ENCODE measurements around the gene SLC7A5. TPM values are rescaled to one million over a fixed set of nuclear protein-coding genes. Genes with fewer than 3 reads are reported as not detected.
A peak's percentile ranks its signal among the peaks of the same experiment; 100 is the strongest.

Gene SLC7A5
- total and polyA plus RNA-seq, 2 of the 13 experiments (the other 11 are each of a cell fraction or from before 2014, with no cell fraction given): 79.6 to 155 TPM

GRCh38 chr16:87809150-87809902, 60.0 kb downstream of the SLC7A5 start (continued):
- TF ChIP-seq JUND (CRISPR knock-in tag; IDR thresholded peaks at IDR 0.05) (peak; percentile 92), FOXA1 (IDR thresholded peaks at IDR 0.05) (no peak), FOXA1 (CRISPR knock-in tag; IDR thresholded peaks at IDR 0.05) (0 out of 2 replicates have a peak, but pooled peaks have one; percentile 21), ZNF275 (CRISPR knock-in tag; IDR thresholded peaks at IDR 0.05; ENCODE audit: borderline replicate concordance) (no peak), MEF2D (CRISPR knock-in tag; IDR thresholded peaks at IDR 0.05) (no peak), ZIK1 (CRISPR knock-in tag; IDR thresholded peaks at IDR 0.05; ENCODE audit: borderline replicate concordance, low read depth) (no peak), ARNT2 (CRISPR knock-in tag; IDR thresholded peaks at IDR 0.05; ENCODE audit: low read depth) (0 out of 2 replicates have a peak, but pooled peaks have one; percentile 59), ZBTB8A (CRISPR knock-in tag; IDR thresholded peaks at IDR 0.05; ENCODE audit: borderline replicate concordance, low read depth) (no peak), NCOA2 (CRISPR knock-in tag; IDR thresholded peaks at IDR 0.05) (peak; percentile 39; the same call in 1 of the 2 replicates), NCOR1 (IDR thresholded peaks at IDR 0.05; ENCODE audit: borderline replicate concordance, low read length) (no peak), DPF2 (CRISPR knock-in tag; IDR thresholded peaks at IDR 0.05; ENCODE audit: borderline replicate concordance, low read depth) (0 out of 2 replicates have a peak, but pooled peaks have one; percentile 66), ZFYVE20 (CRISPR knock-in tag; IDR thresholded peaks at IDR 0.05; ENCODE audit: borderline replicate concordance, low read depth) (no peak), PAWR (CRISPR knock-in tag; IDR thresholded peaks at IDR 0.05; ENCODE audit: borderline replicate concordance) (no peak), CHD4 (IDR thresholded peaks at IDR 0.05; ENCODE audit: borderline replicate concordance, low read length) (no peak), NAIF1 (CRISPR knock-in tag; IDR thresholded peaks at IDR 0.05; ENCODE audit: borderline replicate concordance) (no peak), NCOA5 (CRISPR knock-in tag; IDR thresholded peaks at IDR 0.05) (no peak), ATRX (CRISPR knock-in tag; IDR thresholded peaks at IDR 0.05; ENCODE audit: borderline replicate concordance) (no peak), MTERF4 (CRISPR knock-in tag; IDR thresholded peaks at IDR 0.05) (peak; percentile 55; the same call in 1 of the 2 replicates), ZNF850 (CRISPR knock-in tag; conservative IDR thresholded peaks at IDR 0.05) (no peak), HDAC2 (CRISPR knock-in tag; IDR thresholded peaks at IDR 0.05) (peak; percentile 30; the same call in 1 of the 2 replicates), ZNF512B (CRISPR knock-in tag; IDR thresholded peaks at IDR 0.05; ENCODE audit: borderline replicate concordance) (peak; percentile 4; the same call in 1 of the 2 replicates), ZNF264 (CRISPR knock-in tag; IDR thresholded peaks at IDR 0.05) (no peak), HNF1B (CRISPR knock-in tag; IDR thresholded peaks at IDR 0.05) (0 out of 2 replicates have a peak, but pooled peaks have one; percentile 38)
